HEK293 (cell line): ENCODE measurements around the gene SELENOT.

ENCODE experiments used
- GFI1B ChIP-seq: fragments of 450-650 bp; formaldehyde crosslinking; IDR thresholded peaks from 2 replicates; pipeline ENCODE4 v1.5.1; 2016; ENCODE audit warnings: missing biosample characterization, missing genetic modification characterization
- KLF10 ChIP-seq: fragments of 450-650 bp; IDR thresholded peaks from 2 replicates; pipeline ENCODE4 v1.5.1; 2018; ENCODE audit warnings: missing biosample characterization, mild to moderate bottlenecking, missing genetic modification characterization
- SCRT1 ChIP-seq: fragments of 450-650 bp; formaldehyde crosslinking; IDR thresholded peaks from 2 replicates; pipeline ENCODE4 v1.5.1; 2016; ENCODE audit warnings: missing biosample characterization, missing genetic modification characterization, borderline replicate concordance
- SCRT2 ChIP-seq: fragments of 450-650 bp; formaldehyde crosslinking; IDR thresholded peaks from 2 replicates; pipeline ENCODE4 v1.5.1; 2016; ENCODE audit warnings: missing biosample characterization, missing genetic modification characterization
- ZBTB17 ChIP-seq: fragments of 450-650 bp; formaldehyde crosslinking; IDR thresholded peaks from 2 replicates; pipeline ENCODE4 v1.5.1; 2016; ENCODE audit warnings: missing biosample characterization, missing genetic modification characterization
- ZFHX2 ChIP-seq: fragments of 450-650 bp; formaldehyde crosslinking; conservative IDR thresholded peaks from 2 replicates; pipeline ENCODE4 v1.5.1; 2016; ENCODE audit warnings: missing biosample characterization, missing genetic modification characterization
- ZNF112 ChIP-seq: fragments of 450-650 bp; formaldehyde crosslinking; IDR thresholded peaks from 2 replicates; pipeline ENCODE4 v1.5.0; 2017; ENCODE audit warnings: missing biosample characterization, missing genetic modification characterization
- ZNF133 ChIP-seq: fragments of 450-650 bp; formaldehyde crosslinking; IDR thresholded peaks from 2 replicates; pipeline ENCODE4 v1.5.1; 2016; ENCODE audit warnings: missing biosample characterization, missing genetic modification characterization
- ZNF146 ChIP-seq: fragments of 450-650 bp; formaldehyde crosslinking; IDR thresholded peaks from 2 replicates; pipeline ENCODE4 v1.5.1; 2016; ENCODE audit warnings: missing biosample characterization, missing genetic modification characterization
- ZNF2 ChIP-seq: fragments of 450-650 bp; formaldehyde crosslinking; IDR thresholded peaks from 2 replicates; pipeline ENCODE4 v1.5.1; 2016; ENCODE audit warnings: missing biosample characterization, missing genetic modification characterization
- ZNF214 ChIP-seq: fragments of 450-650 bp; formaldehyde crosslinking; IDR thresholded peaks from 2 replicates; pipeline ENCODE4 v1.5.1; 2017; ENCODE audit warnings: missing biosample characterization, mild to moderate bottlenecking, missing genetic modification characterization, borderline replicate concordance
- ZNF24 ChIP-seq: fragments of 450-650 bp; formaldehyde crosslinking; IDR thresholded peaks from 2 replicates; pipeline ENCODE4 v1.5.1; 2016; ENCODE audit warnings: missing biosample characterization, missing genetic modification characterization
- ZNF433 ChIP-seq: fragments of 450-650 bp; formaldehyde crosslinking; IDR thresholded peaks from 2 replicates; pipeline ENCODE4 v1.5.1; 2016; ENCODE audit warnings: missing biosample characterization, missing genetic modification characterization, low read depth
- ZNF48 ChIP-seq: fragments of 450-650 bp; formaldehyde crosslinking; IDR thresholded peaks from 2 replicates; pipeline ENCODE4 v1.5.1; 2016; ENCODE audit warnings: missing biosample characterization, missing genetic modification characterization
- ZNF560 ChIP-seq: fragments of 450-650 bp; formaldehyde crosslinking; IDR thresholded peaks from 2 replicates; pipeline ENCODE4 v1.5.1; 2017; ENCODE audit warnings: missing biosample characterization, missing genetic modification characterization, borderline replicate concordance
- ZNF677 ChIP-seq: fragments of 450-650 bp; IDR thresholded peaks from 2 replicates; pipeline ENCODE4 v1.5.0; 2018; ENCODE audit warnings: missing biosample characterization, mild to moderate bottlenecking, missing genetic modification characterization, moderate library complexity
- ZSCAN23 ChIP-seq: fragments of 450-650 bp; formaldehyde crosslinking; IDR thresholded peaks from 2 replicates; pipeline ENCODE4 v1.5.1; 2016; ENCODE audit warnings: missing biosample characterization, missing genetic modification characterization
- TF ChIP-seq, protein P1 (sequence below): fragments of 450-650 bp; formaldehyde crosslinking; IDR thresholded peaks from 2 replicates; pipeline ENCODE4 v1.5.1; 2016; ENCODE audit warnings: missing biosample characterization, missing genetic modification characterization
- TF ChIP-seq, protein P2 (sequence below): fragments of 450-650 bp; formaldehyde crosslinking; IDR thresholded peaks from 2 replicates; pipeline ENCODE4 v1.5.1; 2016; ENCODE audit warnings: missing biosample characterization, missing genetic modification characterization
- TF ChIP-seq, protein P3 (sequence below): fragments of 450-650 bp; formaldehyde crosslinking; IDR thresholded peaks from 2 replicates; pipeline ENCODE4 v1.5.0; 2017; ENCODE audit warnings: missing biosample characterization, missing genetic modification characterization, borderline replicate concordance
- TF ChIP-seq, protein P4 (sequence below): fragments of 450-650 bp; formaldehyde crosslinking; IDR thresholded peaks from 2 replicates; pipeline ENCODE4 v1.5.1; 2016; ENCODE audit warnings: missing biosample characterization, missing genetic modification characterization, low read depth
- TF ChIP-seq, protein P5 (sequence below): fragments of 450-650 bp; formaldehyde crosslinking; IDR thresholded peaks from 2 replicates; pipeline ENCODE4 v1.5.1; 2016; ENCODE audit warnings: missing biosample characterization, missing genetic modification characterization
- TF ChIP-seq, protein P6 (sequence below): fragments of 450-650 bp; formaldehyde crosslinking; IDR thresholded peaks from 2 replicates; pipeline ENCODE4 v1.5.1; 2016; ENCODE audit warnings: missing biosample characterization, missing genetic modification characterization
- TF ChIP-seq, protein P7 (sequence below): fragments of 450-650 bp; formaldehyde crosslinking; IDR thresholded peaks from 2 replicates; pipeline ENCODE4 v1.5.1; 2016; ENCODE audit warnings: missing biosample characterization, missing genetic modification characterization

SELENOT gene

DNA sequence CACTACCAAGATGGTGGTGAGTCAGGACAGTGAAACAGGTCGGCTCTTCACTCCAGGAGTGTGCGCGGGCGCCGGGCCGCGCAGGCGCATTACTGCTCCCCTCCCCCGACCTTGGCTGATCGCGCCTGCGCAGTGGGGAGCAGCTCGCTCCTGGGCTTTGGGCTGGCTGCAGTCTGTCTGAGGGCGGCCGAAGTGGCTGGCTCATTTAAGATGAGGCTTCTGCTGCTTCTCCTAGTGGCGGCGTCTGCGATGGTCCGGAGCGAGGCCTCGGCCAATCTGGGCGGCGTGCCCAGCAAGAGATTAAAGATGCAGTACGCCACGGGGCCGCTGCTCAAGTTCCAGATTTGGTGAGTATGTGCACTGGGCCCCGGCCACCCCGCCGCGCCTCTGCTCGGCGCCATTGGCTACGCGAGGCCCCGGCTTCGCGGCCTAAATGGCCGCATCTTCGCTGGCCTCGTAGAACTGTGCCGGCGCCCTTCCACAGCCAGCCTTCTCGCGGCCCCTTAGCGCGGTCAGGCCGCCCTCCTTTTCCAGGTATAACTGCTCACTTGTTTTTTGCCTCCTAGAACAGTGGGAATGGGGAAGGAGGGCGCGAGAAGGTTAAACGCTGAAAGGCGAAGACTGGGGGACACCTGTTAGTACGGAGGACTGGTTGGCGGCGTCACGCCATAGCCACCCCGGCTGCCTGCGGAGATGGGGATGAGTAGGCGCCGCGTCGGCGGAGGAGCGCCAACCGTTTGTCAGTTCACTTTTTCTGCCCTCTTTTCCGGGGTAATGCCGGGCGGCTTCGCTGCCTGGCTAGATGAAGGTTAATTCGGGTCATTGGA, at the start of gene SELENOT (continued):
- TF ChIP-seq, protein P1, sequence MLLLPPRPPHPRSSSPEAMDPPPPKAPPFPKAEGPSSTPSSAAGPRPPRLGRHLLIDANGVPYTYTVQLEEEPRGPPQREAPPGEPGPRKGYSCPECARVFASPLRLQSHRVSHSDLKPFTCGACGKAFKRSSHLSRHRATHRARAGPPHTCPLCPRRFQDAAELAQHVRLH (tag by site-specific recombination): peak; percentile 62; the same call in 1 of the 2 replicates
- TF ChIP-seq, protein P2, sequence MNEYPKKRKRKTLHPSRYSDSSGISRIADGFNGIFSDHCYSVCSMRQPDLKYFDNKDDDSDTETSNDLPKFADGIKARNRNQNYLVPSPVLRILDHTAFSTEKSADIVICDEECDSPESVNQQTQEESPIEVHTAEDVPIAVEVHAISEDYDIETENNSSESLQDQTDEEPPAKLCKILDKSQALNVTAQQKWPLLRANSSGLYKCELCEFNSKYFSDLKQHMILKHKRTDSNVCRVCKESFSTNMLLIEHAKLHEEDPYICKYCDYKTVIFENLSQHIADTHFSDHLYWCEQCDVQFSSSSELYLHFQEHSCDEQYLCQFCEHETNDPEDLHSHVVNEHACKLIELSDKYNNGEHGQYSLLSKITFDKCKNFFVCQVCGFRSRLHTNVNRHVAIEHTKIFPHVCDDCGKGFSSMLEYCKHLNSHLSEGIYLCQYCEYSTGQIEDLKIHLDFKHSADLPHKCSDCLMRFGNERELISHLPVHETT: peak; percentile 73; the same call in 1 of the 2 replicates
- TF ChIP-seq KLF10 (tag by site-specific recombination): peak; percentile 20; the same call in 1 of the 2 replicates
- peak; percentile 64; the same call in 1 of the 2 replicates for TF ChIP-seq ZNF24 (tag by site-specific recombination)
- TF ChIP-seq ZBTB17 (tag by site-specific recombination): peak; percentile 46
- TF ChIP-seq ZNF433: no peak
- no peak for TF ChIP-seq ZNF146
- TF ChIP-seq, protein P3, sequence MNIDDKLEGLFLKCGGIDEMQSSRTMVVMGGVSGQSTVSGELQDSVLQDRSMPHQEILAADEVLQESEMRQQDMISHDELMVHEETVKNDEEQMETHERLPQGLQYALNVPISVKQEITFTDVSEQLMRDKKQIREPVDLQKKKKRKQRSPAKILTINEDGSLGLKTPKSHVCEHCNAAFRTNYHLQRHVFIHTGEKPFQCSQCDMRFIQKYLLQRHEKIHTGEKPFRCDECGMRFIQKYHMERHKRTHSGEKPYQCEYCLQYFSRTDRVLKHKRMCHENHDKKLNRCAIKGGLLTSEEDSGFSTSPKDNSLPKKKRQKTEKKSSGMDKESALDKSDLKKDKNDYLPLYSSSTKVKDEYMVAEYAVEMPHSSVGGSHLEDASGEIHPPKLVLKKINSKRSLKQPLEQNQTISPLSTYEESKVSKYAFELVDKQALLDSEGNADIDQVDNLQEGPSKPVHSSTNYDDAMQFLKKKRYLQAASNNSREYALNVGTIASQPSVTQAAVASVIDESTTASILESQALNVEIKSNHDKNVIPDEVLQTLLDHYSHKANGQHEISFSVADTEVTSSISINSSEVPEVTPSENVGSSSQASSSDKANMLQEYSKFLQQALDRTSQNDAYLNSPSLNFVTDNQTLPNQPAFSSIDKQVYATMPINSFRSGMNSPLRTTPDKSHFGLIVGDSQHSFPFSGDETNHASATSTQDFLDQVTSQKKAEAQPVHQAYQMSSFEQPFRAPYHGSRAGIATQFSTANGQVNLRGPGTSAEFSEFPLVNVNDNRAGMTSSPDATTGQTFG (tag by site-specific recombination): no peak
- peak; percentile 97 for TF ChIP-seq ZNF2 (tag by site-specific recombination)
- no peak for TF ChIP-seq ZNF133 (tag by site-specific recombination)
- TF ChIP-seq, protein P4, sequence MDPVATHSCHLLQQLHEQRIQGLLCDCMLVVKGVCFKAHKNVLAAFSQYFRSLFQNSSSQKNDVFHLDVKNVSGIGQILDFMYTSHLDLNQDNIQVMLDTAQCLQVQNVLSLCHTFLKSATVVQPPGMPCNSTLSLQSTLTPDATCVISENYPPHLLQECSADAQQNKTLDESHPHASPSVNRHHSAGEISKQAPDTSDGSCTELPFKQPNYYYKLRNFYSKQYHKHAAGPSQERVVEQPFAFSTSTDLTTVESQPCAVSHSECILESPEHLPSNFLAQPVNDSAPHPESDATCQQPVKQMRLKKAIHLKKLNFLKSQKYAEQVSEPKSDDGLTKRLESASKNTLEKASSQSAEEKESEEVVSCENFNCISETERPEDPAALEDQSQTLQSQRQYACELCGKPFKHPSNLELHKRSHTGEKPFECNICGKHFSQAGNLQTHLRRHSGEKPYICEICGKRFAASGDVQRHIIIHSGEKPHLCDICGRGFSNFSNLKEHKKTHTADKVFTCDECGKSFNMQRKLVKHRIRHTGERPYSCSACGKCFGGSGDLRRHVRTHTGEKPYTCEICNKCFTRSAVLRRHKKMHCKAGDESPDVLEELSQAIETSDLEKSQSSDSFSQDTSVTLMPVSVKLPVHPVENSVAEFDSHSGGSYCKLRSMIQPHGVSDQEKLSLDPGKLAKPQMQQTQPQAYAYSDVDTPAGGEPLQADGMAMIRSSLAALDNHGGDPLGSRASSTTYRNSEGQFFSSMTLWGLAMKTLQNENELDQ (tag by site-specific recombination): no peak
- no peak for TF ChIP-seq ZNF214
- TF ChIP-seq ZNF560 (tag by site-specific recombination): no peak
- TF ChIP-seq ZSCAN23 (tag by site-specific recombination): no peak
- no peak for TF ChIP-seq ZNF48 (tag by site-specific recombination)
- peak; percentile 76 for TF ChIP-seq ZFHX2
- TF ChIP-seq ZNF677 (tag by site-specific recombination): no peak
- TF ChIP-seq, protein P5, sequence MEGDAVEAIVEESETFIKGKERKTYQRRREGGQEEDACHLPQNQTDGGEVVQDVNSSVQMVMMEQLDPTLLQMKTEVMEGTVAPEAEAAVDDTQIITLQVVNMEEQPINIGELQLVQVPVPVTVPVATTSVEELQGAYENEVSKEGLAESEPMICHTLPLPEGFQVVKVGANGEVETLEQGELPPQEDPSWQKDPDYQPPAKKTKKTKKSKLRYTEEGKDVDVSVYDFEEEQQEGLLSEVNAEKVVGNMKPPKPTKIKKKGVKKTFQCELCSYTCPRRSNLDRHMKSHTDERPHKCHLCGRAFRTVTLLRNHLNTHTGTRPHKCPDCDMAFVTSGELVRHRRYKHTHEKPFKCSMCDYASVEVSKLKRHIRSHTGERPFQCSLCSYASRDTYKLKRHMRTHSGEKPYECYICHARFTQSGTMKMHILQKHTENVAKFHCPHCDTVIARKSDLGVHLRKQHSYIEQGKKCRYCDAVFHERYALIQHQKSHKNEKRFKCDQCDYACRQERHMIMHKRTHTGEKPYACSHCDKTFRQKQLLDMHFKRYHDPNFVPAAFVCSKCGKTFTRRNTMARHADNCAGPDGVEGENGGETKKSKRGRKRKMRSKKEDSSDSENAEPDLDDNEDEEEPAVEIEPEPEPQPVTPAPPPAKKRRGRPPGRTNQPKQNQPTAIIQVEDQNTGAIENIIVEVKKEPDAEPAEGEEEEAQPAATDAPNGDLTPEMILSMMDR (tag by site-specific recombination): peak; percentile 97
- no peak for TF ChIP-seq ZNF112 (tag by site-specific recombination)
- TF ChIP-seq, protein P6, sequence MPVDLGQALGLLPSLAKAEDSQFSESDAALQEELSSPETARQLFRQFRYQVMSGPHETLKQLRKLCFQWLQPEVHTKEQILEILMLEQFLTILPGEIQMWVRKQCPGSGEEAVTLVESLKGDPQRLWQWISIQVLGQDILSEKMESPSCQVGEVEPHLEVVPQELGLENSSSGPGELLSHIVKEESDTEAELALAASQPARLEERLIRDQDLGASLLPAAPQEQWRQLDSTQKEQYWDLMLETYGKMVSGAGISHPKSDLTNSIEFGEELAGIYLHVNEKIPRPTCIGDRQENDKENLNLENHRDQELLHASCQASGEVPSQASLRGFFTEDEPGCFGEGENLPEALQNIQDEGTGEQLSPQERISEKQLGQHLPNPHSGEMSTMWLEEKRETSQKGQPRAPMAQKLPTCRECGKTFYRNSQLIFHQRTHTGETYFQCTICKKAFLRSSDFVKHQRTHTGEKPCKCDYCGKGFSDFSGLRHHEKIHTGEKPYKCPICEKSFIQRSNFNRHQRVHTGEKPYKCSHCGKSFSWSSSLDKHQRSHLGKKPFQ: peak; percentile 22; the same call in 1 of the 2 replicates
- TF ChIP-seq, protein P7, sequence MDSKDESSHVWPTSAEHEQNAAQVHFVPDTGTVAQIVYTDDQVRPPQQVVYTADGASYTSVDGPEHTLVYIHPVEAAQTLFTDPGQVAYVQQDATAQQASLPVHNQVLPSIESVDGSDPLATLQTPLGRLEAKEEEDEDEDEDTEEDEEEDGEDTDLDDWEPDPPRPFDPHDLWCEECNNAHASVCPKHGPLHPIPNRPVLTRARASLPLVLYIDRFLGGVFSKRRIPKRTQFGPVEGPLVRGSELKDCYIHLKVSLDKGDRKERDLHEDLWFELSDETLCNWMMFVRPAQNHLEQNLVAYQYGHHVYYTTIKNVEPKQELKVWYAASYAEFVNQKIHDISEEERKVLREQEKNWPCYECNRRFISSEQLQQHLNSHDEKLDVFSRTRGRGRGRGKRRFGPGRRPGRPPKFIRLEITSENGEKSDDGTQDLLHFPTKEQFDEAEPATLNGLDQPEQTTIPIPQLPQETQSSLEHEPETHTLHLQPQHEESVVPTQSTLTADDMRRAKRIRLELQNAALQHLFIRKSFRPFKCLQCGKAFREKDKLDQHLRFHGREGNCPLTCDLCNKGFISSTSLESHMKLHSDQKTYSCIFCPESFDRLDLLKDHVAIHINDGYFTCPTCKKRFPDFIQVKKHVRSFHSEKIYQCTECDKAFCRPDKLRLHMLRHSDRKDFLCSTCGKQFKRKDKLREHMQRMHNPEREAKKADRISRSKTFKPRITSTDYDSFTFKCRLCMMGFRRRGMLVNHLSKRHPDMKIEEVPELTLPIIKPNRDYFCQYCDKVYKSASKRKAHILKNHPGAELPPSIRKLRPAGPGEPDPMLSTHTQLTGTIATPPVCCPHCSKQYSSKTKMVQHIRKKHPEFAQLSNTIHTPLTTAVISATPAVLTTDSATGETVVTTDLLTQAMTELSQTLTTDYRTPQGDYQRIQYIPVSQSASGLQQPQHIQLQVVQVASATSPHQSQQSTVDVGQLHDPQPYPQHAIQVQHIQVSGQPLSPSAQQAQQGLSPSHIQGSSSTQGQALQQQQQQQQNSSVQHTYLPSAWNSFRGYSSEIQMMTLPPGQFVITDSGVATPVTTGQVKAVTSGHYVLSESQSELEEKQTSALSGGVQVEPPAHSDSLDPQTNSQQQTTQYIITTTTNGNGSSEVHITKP (tag by site-specific recombination): peak; percentile 56; the same call in 1 of the 2 replicates
- peak; percentile 72 for TF ChIP-seq GFI1B (tag by site-specific recombination)
- peak; percentile 94 for TF ChIP-seq SCRT1 (tag by site-specific recombination)
- TF ChIP-seq SCRT2 (tag by site-specific recombination): peak; percentile 99
